Adrenal gland (tissue), 5 donors: ENCODE results near the gene ANKDD1A.

ENCODE experiments used
- CTCF ChIP-seq, 6 experiments: fragments of 450-650 bp in 4 of 6; fragments of 200-600 bp in 2 of 6; sonication (generic) in 1 of 6; IDR thresholded peaks; 1 replicate in 5 of 6; 2 replicates in 1 of 6; pipeline versions ENCODE4 v1.5.1 to v1.8.0; 2016 to 2021; ENCODE audit warnings: antibody characterized with exemption in 6 of 6, mild to moderate bottlenecking in 2 of 6, moderate library complexity in 1 of 6
- POLR2A ChIP-seq, 2 donors: fragments of 450-650 bp; IDR thresholded peaks; one replicate each; pipeline ENCODE4 v1.6.1; 2017; ENCODE audit warnings: antibody characterized with exemption in 2 of 2, mild to moderate bottlenecking in 2 of 2, moderate library complexity in 1 of 2
- donor health status: DM: no; HTN: no; CAD: no.

GRCh38 chr15:64942356-64942755, 30.7 kb downstream of the ANKDD1A start:
- TF ChIP-seq CTCF (IDR thresholded peaks at IDR 0.05), result no peak
- TF ChIP-seq POLR2A (IDR thresholded peaks at IDR 0.05), result no peak
